ENCODE data around the gene KCNMB2.

The KCNMB2 gene

GRCh38 chr3:178768072-178768864 is 232.0 kb downstream of the KCNMB2 start:
- ATAC-seq (ENCODE audit: low read depth) (no peak), DNase-seq (ENCODE audit: low spot score in 2 of 2) (no peak)
- Mint-ChIP-seq H3K9me3 (peaks cover 3% of the 10 kb centered on the region), H3K27me3 (peaks cover 2% of the 10 kb centered on the region), H3K4me1 (no peaks in the 10 kb centered on the region), H3K36me3 (no peaks in the 10 kb centered on the region), H3K27ac (no peak overlapping the region), H3K4me3 (no peak overlapping the region)

- H3K4me3 Mint-ChIP-seq = no peak overlapping the region
- ATAC-seq (ENCODE audit: low read depth) (no peak), DNase-seq (ENCODE audit: low spot score in 2 of 2) (no peak)
- peaks cover 2% of the 10 kb centered on the region for H3K27me3 Mint-ChIP-seq
- no peak overlapping the region for H3K27ac Mint-ChIP-seq
- no peaks in the 10 kb centered on the region for H3K4me1 Mint-ChIP-seq
- peaks cover 3% of the 10 kb centered on the region for H3K9me3 Mint-ChIP-seq
- H3K36me3 Mint-ChIP-seq = no peaks in the 10 kb centered on the region
Measured at GRCh38 chr3:178771511-178771910, 235.3 kb downstream of the KCNMB2 start.

- peaks cover 2% of the 10 kb centered on the region for H3K27me3 Mint-ChIP-seq
- DNase-seq (ENCODE audit: low spot score in 2 of 2) (no peak), ATAC-seq (ENCODE audit: low read depth) (no peak)
- no peaks in the 10 kb centered on the region for H3K36me3 Mint-ChIP-seq
- H3K9me3 Mint-ChIP-seq = peaks cover 3% of the 10 kb centered on the region
- no peaks in the 10 kb centered on the region for H3K4me1 Mint-ChIP-seq
- H3K27ac Mint-ChIP-seq = no peak overlapping the region
- H3K4me3 Mint-ChIP-seq = no peak overlapping the region
Measured at GRCh38 chr3:178772746-178773145, 236.5 kb downstream of the KCNMB2 start.

- Mint-ChIP-seq H3K27ac (no peak overlapping the region), H3K9me3 (peaks cover 3% of the 10 kb centered on the region), H3K4me1 (no peaks in the 10 kb centered on the region), H3K27me3 (no peaks in the 10 kb centered on the region), H3K36me3 (no peaks in the 10 kb centered on the region), H3K4me3 (no peak overlapping the region)
- ATAC-seq (ENCODE audit: low read depth) (no peak), DNase-seq (ENCODE audit: low spot score in 2 of 2) (no peak)
Measured at GRCh38 chr3:178773358-178773757, 237.1 kb downstream of the KCNMB2 start.

GRCh38 chr3:178777718-178778411 is 241.6 kb downstream of the KCNMB2 start:
- no peak overlapping the region for H3K4me3 Mint-ChIP-seq
- ATAC-seq (ENCODE audit: low read depth) (no peak), DNase-seq (ENCODE audit: low spot score in 2 of 2) (no peak)
- no peaks in the 10 kb centered on the region for H3K4me1 Mint-ChIP-seq
- H3K27me3 Mint-ChIP-seq = peaks cover 2% of the 10 kb centered on the region
- H3K27ac Mint-ChIP-seq = no peak overlapping the region
- no peaks in the 10 kb centered on the region for H3K9me3 Mint-ChIP-seq
- no peaks in the 10 kb centered on the region for H3K36me3 Mint-ChIP-seq

GRCh38 chr3:178778589-178778988 is 242.4 kb downstream of the KCNMB2 start:
- DNase-seq (ENCODE audit: low spot score in 2 of 2) (no peak), ATAC-seq (ENCODE audit: low read depth) (no peak)
- Mint-ChIP-seq H3K27ac (no peak overlapping the region), H3K27me3 (peaks cover 2% of the 10 kb centered on the region), H3K4me3 (no peak overlapping the region), H3K4me1 (no peaks in the 10 kb centered on the region), H3K9me3 (no peaks in the 10 kb centered on the region), H3K36me3 (no peaks in the 10 kb centered on the region)

- no peak for ATAC-seq (ENCODE audit: low read depth)
- peaks cover 4% of the 10 kb centered on the region for H3K9me3 Mint-ChIP-seq
- no peaks in the 10 kb centered on the region for H3K4me1 Mint-ChIP-seq
Measured at GRCh38 chr3:178785961-178786360, 249.7 kb downstream of the KCNMB2 start.

GRCh38 chr3:178787960-178788359 is 251.7 kb downstream of the KCNMB2 start:
- H3K9me3 Mint-ChIP-seq = peaks cover 10% of the 10 kb centered on the region
- H3K36me3 Mint-ChIP-seq = peaks cover 2% of the 10 kb centered on the region
- no peak overlapping the region for H3K4me3 Mint-ChIP-seq
- H3K27me3 Mint-ChIP-seq = peaks cover 6% of the 10 kb centered on the region
- ATAC-seq (ENCODE audit: low read depth) (no peak), DNase-seq (ENCODE audit: low spot score in 2 of 2) (no peak)
- no peaks in the 10 kb centered on the region for H3K4me1 Mint-ChIP-seq
- H3K27ac Mint-ChIP-seq = no peak overlapping the region

More at GRCh38 chr3:178785961-178786360, 249.7 kb downstream of the KCNMB2 start:
- Mint-ChIP-seq H3K36me3 (peaks cover 2% of the 10 kb centered on the region), H3K27ac (no peak overlapping the region), H3K4me3 (no peak overlapping the region), H3K27me3 (peaks cover 6% of the 10 kb centered on the region)
- no peak for DNase-seq (ENCODE audit: low spot score in 2 of 2)

- DNase-seq (ENCODE audit: low spot score in 2 of 2) = no peak
- ATAC-seq (ENCODE audit: low read depth) = no peak
- no peaks in the 10 kb centered on the region for H3K4me1 Mint-ChIP-seq
- H3K36me3 Mint-ChIP-seq = no peaks in the 10 kb centered on the region
- H3K9me3 Mint-ChIP-seq = peaks cover 11% of the 10 kb centered on the region
- no peak overlapping the region for H3K27ac Mint-ChIP-seq
- H3K4me3 Mint-ChIP-seq = no peak overlapping the region
- H3K27me3 Mint-ChIP-seq = peaks cover 2% of the 10 kb centered on the region
Measured at GRCh38 chr3:178794711-178795110, 258.5 kb downstream of the KCNMB2 start.

- ATAC-seq (ENCODE audit: low read depth) = no peak
- no peaks in the 10 kb centered on the region for H3K4me1 Mint-ChIP-seq
Measured at GRCh38 chr3:178795349-178795748, 259.1 kb downstream of the KCNMB2 start.

GRCh38 chr3:178802259-178802658 is 266.0 kb downstream of the KCNMB2 start:
- ATAC-seq (ENCODE audit: low read depth) (no peak), DNase-seq (ENCODE audit: low spot score in 2 of 2) (no peak)
- Mint-ChIP-seq H3K9me3 (peaks cover 1% of the 10 kb centered on the region), H3K4me3 (no peak overlapping the region), H3K4me1 (no peaks in the 10 kb centered on the region), H3K27me3 (no peaks in the 10 kb centered on the region), H3K27ac (no peak overlapping the region), H3K36me3 (no peaks in the 10 kb centered on the region)

More at GRCh38 chr3:178795349-178795748, 259.1 kb downstream of the KCNMB2 start:
- Mint-ChIP-seq H3K36me3 (no peaks in the 10 kb centered on the region), H3K4me3 (no peak overlapping the region), H3K9me3 (peaks cover 11% of the 10 kb centered on the region), H3K27me3 (peaks cover 2% of the 10 kb centered on the region), H3K27ac (no peak overlapping the region)
- no peak for DNase-seq (ENCODE audit: low spot score in 2 of 2)

- DNase-seq (ENCODE audit: low spot score in 2 of 2) (no peak), ATAC-seq (ENCODE audit: low read depth) (no peak)
- H3K36me3 Mint-ChIP-seq = no peaks in the 10 kb centered on the region
- no peaks in the 10 kb centered on the region for H3K9me3 Mint-ChIP-seq
- H3K4me1 Mint-ChIP-seq = no peaks in the 10 kb centered on the region
- H3K27ac Mint-ChIP-seq = no peak overlapping the region
- H3K27me3 Mint-ChIP-seq = no peaks in the 10 kb centered on the region
- no peak overlapping the region for H3K4me3 Mint-ChIP-seq
Measured at GRCh38 chr3:178802993-178803693, 266.9 kb downstream of the KCNMB2 start.

- no peaks in the 10 kb centered on the region for H3K9me3 Mint-ChIP-seq
- H3K27ac Mint-ChIP-seq = no peak overlapping the region
- H3K4me3 Mint-ChIP-seq = no peak overlapping the region
- no peak for DNase-seq (ENCODE audit: low spot score in 2 of 2)
- no peaks in the 10 kb centered on the region for H3K27me3 Mint-ChIP-seq
- H3K36me3 Mint-ChIP-seq = no peaks in the 10 kb centered on the region
- H3K4me1 Mint-ChIP-seq = no peaks in the 10 kb centered on the region
- ATAC-seq (ENCODE audit: low read depth) = no peak
Measured at GRCh38 chr3:178804606-178805005, 268.4 kb downstream of the KCNMB2 start.

GRCh38 chr3:178805741-178806140 is 269.5 kb downstream of the KCNMB2 start:
- H3K4me1 Mint-ChIP-seq = no peaks in the 10 kb centered on the region
- no peak for ATAC-seq (ENCODE audit: low read depth)
- H3K27ac Mint-ChIP-seq = no peak overlapping the region
- no peak overlapping the region for H3K4me3 Mint-ChIP-seq
- H3K27me3 Mint-ChIP-seq = no peaks in the 10 kb centered on the region
- no peaks in the 10 kb centered on the region for H3K36me3 Mint-ChIP-seq
- H3K9me3 Mint-ChIP-seq = no peaks in the 10 kb centered on the region
- no peak for DNase-seq (ENCODE audit: low spot score in 2 of 2)

All from memory B cell (primary cell).